Measurements from ENCODE around the gene ARHGAP23.

ARHGAP23 gene, protein sequence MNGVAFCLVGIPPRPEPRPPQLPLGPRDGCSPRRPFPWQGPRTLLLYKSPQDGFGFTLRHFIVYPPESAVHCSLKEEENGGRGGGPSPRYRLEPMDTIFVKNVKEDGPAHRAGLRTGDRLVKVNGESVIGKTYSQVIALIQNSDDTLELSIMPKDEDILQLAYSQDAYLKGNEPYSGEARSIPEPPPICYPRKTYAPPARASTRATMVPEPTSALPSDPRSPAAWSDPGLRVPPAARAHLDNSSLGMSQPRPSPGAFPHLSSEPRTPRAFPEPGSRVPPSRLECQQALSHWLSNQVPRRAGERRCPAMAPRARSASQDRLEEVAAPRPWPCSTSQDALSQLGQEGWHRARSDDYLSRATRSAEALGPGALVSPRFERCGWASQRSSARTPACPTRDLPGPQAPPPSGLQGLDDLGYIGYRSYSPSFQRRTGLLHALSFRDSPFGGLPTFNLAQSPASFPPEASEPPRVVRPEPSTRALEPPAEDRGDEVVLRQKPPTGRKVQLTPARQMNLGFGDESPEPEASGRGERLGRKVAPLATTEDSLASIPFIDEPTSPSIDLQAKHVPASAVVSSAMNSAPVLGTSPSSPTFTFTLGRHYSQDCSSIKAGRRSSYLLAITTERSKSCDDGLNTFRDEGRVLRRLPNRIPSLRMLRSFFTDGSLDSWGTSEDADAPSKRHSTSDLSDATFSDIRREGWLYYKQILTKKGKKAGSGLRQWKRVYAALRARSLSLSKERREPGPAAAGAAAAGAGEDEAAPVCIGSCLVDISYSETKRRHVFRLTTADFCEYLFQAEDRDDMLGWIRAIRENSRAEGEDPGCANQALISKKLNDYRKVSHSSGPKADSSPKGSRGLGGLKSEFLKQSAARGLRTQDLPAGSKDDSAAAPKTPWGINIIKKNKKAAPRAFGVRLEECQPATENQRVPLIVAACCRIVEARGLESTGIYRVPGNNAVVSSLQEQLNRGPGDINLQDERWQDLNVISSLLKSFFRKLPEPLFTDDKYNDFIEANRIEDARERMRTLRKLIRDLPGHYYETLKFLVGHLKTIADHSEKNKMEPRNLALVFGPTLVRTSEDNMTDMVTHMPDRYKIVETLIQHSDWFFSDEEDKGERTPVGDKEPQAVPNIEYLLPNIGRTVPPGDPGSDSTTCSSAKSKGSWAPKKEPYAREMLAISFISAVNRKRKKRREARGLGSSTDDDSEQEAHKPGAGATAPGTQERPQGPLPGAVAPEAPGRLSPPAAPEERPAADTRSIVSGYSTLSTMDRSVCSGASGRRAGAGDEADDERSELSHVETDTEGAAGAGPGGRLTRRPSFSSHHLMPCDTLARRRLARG (N-terminal part only)

DNA sequence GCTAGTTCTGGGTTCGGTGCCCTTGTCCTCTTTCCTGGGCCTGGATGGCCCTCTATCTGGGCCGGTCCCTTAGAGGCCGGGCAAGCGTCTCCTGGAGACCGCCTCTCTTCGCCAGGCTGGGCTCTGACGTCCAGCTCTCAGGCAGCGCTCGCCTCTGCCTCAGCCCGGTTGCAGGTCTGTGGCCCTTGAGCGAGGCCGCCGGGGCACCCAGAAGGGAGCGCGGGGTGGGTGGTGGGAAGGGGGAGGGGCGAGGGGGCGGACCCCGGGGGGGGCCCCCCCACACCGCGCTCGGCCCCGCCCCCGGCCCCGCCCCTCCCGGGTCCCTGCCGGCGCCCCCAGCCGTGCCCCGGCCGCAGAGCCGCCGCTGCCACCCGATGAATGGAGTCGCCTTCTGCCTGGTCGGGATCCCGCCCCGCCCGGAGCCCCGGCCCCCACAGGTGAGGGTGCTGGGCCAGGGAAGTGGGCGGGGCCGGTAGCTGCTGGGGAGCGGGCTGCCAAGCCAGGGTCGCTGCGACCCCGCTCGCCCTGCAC lies at the start of gene ARHGAP23:
Gene ARHGAP23, plus strand, starts transcription at position 353 of the 531 bp plus-strand sequence. Its CDS starts 22 bp downstream, at position 375.
- TF ChIP-seq, protein P1, sequence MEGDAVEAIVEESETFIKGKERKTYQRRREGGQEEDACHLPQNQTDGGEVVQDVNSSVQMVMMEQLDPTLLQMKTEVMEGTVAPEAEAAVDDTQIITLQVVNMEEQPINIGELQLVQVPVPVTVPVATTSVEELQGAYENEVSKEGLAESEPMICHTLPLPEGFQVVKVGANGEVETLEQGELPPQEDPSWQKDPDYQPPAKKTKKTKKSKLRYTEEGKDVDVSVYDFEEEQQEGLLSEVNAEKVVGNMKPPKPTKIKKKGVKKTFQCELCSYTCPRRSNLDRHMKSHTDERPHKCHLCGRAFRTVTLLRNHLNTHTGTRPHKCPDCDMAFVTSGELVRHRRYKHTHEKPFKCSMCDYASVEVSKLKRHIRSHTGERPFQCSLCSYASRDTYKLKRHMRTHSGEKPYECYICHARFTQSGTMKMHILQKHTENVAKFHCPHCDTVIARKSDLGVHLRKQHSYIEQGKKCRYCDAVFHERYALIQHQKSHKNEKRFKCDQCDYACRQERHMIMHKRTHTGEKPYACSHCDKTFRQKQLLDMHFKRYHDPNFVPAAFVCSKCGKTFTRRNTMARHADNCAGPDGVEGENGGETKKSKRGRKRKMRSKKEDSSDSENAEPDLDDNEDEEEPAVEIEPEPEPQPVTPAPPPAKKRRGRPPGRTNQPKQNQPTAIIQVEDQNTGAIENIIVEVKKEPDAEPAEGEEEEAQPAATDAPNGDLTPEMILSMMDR (IDR thresholded peaks at IDR 0.05; ENCODE audit: insufficient read depth, low read depth, low read length, missing control alignments), result no peak
- peak; percentile 39 for DNase-seq (ENCODE audit: low read depth)
- H3K4me3 ChIP-seq (ENCODE audit: low read depth, low read length), result peak within 1 kb of the TSS; percentile 44

DNA sequence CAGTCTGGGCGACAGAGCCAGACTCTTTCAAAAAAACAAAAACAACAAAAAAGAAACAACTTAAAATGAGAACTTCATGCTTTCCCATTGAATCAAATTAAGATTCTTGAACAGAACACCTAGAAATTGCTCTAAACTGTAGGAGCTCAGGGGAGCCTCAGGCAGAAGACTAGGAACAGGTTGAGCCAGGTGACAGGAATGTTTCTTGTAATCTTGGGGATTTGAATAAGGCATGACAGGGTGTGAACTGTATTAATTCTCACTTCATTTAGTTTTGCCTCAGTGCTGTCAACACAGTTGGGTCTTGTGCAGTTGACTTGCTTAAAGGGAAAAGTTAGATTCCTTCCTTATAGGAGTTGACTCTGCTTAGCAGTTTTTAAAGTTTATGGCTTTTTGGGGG lies 48.8 kb upstream of the ARHGAP23 start:
- no peak overlapping the region for H3K4me3 ChIP-seq (ENCODE audit: low read depth, low read length)
- DNase-seq (ENCODE audit: low read depth), result no peak
- TF ChIP-seq, protein P1 (IDR thresholded peaks at IDR 0.05; ENCODE audit: insufficient read depth, low read depth, low read length, missing control alignments), result no peak

DNA sequence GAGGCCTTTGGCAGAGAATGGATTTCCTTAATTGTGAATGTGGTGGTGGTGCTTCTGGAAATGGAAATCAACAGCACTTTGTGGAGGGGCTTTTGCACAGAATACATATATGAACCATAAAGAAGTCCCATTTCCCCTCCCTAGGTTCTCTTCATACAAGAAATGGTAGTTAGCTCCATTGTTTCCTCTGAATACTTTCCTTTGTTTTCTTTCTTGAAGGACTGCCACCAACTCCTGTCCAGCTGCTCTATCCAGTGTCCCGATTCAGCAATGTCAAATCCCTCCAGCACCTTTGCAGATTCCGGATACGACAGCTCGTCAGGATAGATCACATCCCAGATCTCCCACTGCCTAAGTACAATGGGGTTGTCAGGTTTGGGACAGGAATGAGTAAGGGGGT lies 33.2 kb upstream of the ARHGAP23 start:
- H3K4me3 ChIP-seq (ENCODE audit: low read depth, low read length), result no peak overlapping the region
- no peak for DNase-seq (ENCODE audit: low read depth)
- TF ChIP-seq, protein P1 (IDR thresholded peaks at IDR 0.05; ENCODE audit: insufficient read depth, low read depth, low read length, missing control alignments), result no peak

DNA sequence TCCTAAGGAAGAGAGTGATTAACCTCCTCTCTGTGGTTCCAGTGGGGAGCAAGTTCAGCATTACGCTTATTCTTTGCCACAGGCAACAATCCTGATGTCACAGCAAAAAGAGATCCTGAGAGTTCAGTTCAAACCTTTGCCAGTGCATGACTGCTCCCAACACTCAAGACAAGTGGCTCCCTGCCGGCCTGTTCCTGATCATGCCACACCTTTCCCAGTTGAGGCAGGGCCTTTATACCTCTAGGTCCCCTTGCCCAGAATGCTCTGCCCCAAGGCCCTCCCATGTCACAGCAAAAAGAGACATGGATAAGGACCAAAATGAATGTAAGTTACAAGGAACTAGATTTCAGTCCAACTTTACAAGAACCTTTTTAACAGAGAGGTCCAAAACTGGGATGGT lies 31.0 kb upstream of the ARHGAP23 start:
- TF ChIP-seq, protein P1 (IDR thresholded peaks at IDR 0.05; ENCODE audit: insufficient read depth, low read depth, low read length, missing control alignments), result no peak
- no peak overlapping the region for H3K4me3 ChIP-seq (ENCODE audit: low read depth, low read length)
- DNase-seq (ENCODE audit: low read depth), result no peak

DNA sequence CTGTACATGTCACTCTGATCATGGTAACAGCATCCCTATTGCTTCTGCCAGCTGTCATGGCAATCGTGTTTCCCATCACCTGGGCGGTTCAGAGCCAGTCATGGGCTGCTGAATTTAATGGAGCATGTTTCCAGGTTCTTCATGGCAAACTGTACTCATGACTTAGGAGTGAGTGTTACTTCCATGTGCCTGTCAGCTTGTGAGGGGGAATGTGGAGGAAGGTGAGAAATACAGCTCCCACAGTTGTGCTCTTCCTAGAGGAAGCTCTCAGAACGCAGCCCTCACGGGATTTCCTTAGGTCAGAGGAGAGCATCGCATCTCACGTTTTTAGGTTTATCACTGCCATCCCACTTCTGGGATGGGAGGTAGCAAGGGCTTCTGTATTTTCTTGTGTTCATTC lies 28.0 kb upstream of the ARHGAP23 start:
- H3K4me3 ChIP-seq (ENCODE audit: low read depth, low read length), result no peak overlapping the region
- no peak for DNase-seq (ENCODE audit: low read depth)
- TF ChIP-seq, protein P1 (IDR thresholded peaks at IDR 0.05; ENCODE audit: insufficient read depth, low read depth, low read length, missing control alignments), result no peak

DNA sequence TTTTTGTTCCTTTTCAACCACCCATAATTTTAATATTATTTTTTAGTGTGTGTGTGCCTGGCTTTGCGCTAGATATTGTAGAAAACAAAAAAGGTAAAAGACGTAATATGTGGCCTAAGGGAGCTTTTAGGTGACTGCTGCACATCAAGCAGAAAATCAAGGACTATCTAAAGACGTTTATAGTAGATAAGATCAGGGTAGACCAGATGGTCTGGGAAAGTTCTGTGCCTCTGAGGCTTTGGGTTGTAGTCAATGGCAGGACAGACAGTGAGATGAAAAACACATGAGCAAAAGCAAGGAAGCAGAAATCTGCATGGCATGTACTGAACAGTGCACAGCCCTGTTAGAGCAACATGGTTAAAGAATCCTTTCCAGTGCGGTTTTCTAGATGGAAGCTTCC lies 26.8 kb upstream of the ARHGAP23 start:
- no peak for DNase-seq (ENCODE audit: low read depth)
- TF ChIP-seq, protein P1 (IDR thresholded peaks at IDR 0.05; ENCODE audit: insufficient read depth, low read depth, low read length, missing control alignments), result no peak
- H3K4me3 ChIP-seq (ENCODE audit: low read depth, low read length), result no peak overlapping the region

All from GM12865 (cell line).